Measurements from ENCODE around the gene RORB. TPM values are rescaled to one million over a fixed set of nuclear protein-coding genes. Genes with fewer than 3 reads are reported as not detected.

Gene RORB
- polyA plus RNA-seq, 1 donor from 2014 or later, result 0.77 TPM

DNA sequence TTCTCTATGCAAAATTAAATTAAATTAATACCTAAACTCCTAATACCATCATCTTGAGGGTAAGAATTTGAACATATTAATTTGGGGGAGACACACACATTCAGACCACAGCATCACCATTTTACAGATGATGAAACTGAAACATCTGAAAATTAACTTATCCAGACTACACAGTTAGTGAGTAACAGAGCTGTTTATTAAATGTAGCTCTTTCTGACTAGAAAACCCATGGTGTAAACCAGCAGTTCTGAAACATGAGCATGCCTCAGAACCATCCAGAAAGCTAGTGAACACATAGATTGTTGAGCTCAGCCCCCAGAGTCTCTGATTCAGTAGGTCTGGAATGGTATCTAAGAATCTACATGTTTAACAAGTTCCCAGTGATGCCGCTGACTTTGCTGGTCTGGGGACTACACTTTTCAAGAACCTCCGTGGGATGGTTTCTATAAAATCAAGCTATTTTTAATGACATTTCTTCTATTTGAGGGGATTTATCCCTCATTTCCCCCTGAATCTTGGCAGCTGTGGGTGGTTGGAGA lies 113.5 kb downstream of the RORB start:
- no peaks in the 10 kb centered on the region for H3F3A ChIP-seq (ENCODE audit: insufficient read depth, low read length, poor library complexity, severe bottlenecking)
- no peak overlapping the region for H2AFZ ChIP-seq (ENCODE audit: low read depth, low read length)
- no peaks in the 10 kb centered on the region for H3K27me3 ChIP-seq (ENCODE audit: insufficient read depth, low read depth, low read length)
- no peaks in the 10 kb centered on the region for H3K9me2 ChIP-seq (ENCODE audit: insufficient read depth, low read length)
- no peaks in the 10 kb centered on the region for H3K79me2 ChIP-seq (replicated peaks; ENCODE audit: insufficient read depth, low read length)
- no peaks in the 10 kb centered on the region for H3K9me3 ChIP-seq (ENCODE audit: low read length)
- TF ChIP-seq, protein P1, sequence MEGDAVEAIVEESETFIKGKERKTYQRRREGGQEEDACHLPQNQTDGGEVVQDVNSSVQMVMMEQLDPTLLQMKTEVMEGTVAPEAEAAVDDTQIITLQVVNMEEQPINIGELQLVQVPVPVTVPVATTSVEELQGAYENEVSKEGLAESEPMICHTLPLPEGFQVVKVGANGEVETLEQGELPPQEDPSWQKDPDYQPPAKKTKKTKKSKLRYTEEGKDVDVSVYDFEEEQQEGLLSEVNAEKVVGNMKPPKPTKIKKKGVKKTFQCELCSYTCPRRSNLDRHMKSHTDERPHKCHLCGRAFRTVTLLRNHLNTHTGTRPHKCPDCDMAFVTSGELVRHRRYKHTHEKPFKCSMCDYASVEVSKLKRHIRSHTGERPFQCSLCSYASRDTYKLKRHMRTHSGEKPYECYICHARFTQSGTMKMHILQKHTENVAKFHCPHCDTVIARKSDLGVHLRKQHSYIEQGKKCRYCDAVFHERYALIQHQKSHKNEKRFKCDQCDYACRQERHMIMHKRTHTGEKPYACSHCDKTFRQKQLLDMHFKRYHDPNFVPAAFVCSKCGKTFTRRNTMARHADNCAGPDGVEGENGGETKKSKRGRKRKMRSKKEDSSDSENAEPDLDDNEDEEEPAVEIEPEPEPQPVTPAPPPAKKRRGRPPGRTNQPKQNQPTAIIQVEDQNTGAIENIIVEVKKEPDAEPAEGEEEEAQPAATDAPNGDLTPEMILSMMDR (IDR thresholded peaks at IDR 0.05; ENCODE audit: poor library complexity, severe bottlenecking), result no peak
- TF ChIP-seq POLR2AphosphoS5 (IDR thresholded peaks at IDR 0.05) (no peak), RAD21 (conservative IDR thresholded peaks at IDR 0.05) (no peak), MXI1 (conservative IDR thresholded peaks at IDR 0.05; ENCODE audit: poor library complexity, severe bottlenecking) (no peak), TAF1 (IDR thresholded peaks at IDR 0.05; ENCODE audit: low read depth) (no peak), EP300 (conservative IDR thresholded peaks at IDR 0.05; ENCODE audit: poor library complexity, severe bottlenecking) (no peak), SMC3 (conservative IDR thresholded peaks at IDR 0.05; ENCODE audit: poor library complexity) (no peak), EZH2 (IDR thresholded peaks at IDR 0.05; ENCODE audit: borderline replicate concordance, insufficient read depth, low read length, poor library complexity, severe bottlenecking) (no peak)
- TF ChIP-seq, protein P2, sequence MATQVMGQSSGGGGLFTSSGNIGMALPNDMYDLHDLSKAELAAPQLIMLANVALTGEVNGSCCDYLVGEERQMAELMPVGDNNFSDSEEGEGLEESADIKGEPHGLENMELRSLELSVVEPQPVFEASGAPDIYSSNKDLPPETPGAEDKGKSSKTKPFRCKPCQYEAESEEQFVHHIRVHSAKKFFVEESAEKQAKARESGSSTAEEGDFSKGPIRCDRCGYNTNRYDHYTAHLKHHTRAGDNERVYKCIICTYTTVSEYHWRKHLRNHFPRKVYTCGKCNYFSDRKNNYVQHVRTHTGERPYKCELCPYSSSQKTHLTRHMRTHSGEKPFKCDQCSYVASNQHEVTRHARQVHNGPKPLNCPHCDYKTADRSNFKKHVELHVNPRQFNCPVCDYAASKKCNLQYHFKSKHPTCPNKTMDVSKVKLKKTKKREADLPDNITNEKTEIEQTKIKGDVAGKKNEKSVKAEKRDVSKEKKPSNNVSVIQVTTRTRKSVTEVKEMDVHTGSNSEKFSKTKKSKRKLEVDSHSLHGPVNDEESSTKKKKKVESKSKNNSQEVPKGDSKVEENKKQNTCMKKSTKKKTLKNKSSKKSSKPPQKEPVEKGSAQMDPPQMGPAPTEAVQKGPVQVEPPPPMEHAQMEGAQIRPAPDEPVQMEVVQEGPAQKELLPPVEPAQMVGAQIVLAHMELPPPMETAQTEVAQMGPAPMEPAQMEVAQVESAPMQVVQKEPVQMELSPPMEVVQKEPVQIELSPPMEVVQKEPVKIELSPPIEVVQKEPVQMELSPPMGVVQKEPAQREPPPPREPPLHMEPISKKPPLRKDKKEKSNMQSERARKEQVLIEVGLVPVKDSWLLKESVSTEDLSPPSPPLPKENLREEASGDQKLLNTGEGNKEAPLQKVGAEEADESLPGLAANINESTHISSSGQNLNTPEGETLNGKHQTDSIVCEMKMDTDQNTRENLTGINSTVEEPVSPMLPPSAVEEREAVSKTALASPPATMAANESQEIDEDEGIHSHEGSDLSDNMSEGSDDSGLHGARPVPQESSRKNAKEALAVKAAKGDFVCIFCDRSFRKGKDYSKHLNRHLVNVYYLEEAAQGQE (IDR thresholded peaks at IDR 0.05; ENCODE audit: borderline replicate concordance), result no peak
- no peak overlapping the region for H3K9ac ChIP-seq (ENCODE audit: low read length)
- H3K36me3 ChIP-seq (ENCODE audit: insufficient read depth, low read length), result no peaks in the 10 kb centered on the region
- no peaks in the 10 kb centered on the region for H4K20me1 ChIP-seq (ENCODE audit: insufficient read depth)
- H3K4me2 ChIP-seq (ENCODE audit: low read length), result no peak overlapping the region
- no peak overlapping the region for H3K27ac ChIP-seq (ENCODE audit: low read length)
- H3K4me3 ChIP-seq (ENCODE audit: low read length), result no peak overlapping the region

DNA sequence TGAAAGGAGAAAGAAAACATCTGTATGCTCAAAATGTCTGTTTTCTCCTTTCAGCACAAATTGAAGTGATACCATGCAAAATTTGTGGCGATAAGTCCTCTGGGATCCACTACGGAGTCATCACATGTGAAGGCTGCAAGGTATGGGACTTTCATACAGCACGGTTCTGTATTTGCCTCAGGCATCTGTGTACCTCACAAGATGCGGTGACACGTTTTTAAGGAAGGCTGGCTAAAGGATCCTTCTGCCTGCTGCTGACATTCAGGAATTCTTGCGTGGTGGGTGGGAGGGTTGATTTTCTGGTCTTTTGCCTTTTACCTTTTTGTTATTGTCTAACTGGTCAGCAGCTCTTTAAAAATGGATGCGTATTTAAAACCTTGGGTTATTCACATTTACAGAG lies 133.1 kb downstream of the RORB start:
- no peaks in the 10 kb centered on the region for H3K9me2 ChIP-seq (ENCODE audit: insufficient read depth, low read length)
- no peaks in the 10 kb centered on the region for H3K79me2 ChIP-seq (replicated peaks; ENCODE audit: insufficient read depth, low read length)
- no peaks in the 10 kb centered on the region for H4K20me1 ChIP-seq (ENCODE audit: insufficient read depth)
- H3K4me2 ChIP-seq (ENCODE audit: low read length), result no peak overlapping the region
- H3K27me3 ChIP-seq (ENCODE audit: insufficient read depth, low read depth, low read length), result no peaks in the 10 kb centered on the region
- TF ChIP-seq, protein P1 (IDR thresholded peaks at IDR 0.05; ENCODE audit: poor library complexity, severe bottlenecking), result no peak
- TF ChIP-seq TAF1 (IDR thresholded peaks at IDR 0.05; ENCODE audit: low read depth) (no peak), SMC3 (conservative IDR thresholded peaks at IDR 0.05; ENCODE audit: poor library complexity) (no peak), EZH2 (IDR thresholded peaks at IDR 0.05; ENCODE audit: borderline replicate concordance, insufficient read depth, low read length, poor library complexity, severe bottlenecking) (no peak), POLR2AphosphoS5 (IDR thresholded peaks at IDR 0.05) (no peak)
- TF ChIP-seq, protein P2 (IDR thresholded peaks at IDR 0.05; ENCODE audit: borderline replicate concordance), result no peak
- no peaks in the 10 kb centered on the region for H3K9me3 ChIP-seq (ENCODE audit: low read length)
- H3F3A ChIP-seq (ENCODE audit: insufficient read depth, low read length, poor library complexity, severe bottlenecking), result no peaks in the 10 kb centered on the region
- H3K36me3 ChIP-seq (ENCODE audit: insufficient read depth, low read length), result no peaks in the 10 kb centered on the region
- no peak overlapping the region for H2AFZ ChIP-seq (ENCODE audit: low read depth, low read length)
- no peak overlapping the region for H3K27ac ChIP-seq (ENCODE audit: low read length)
- no peak overlapping the region for H3K9ac ChIP-seq (ENCODE audit: low read length)
- H3K4me3 ChIP-seq (ENCODE audit: low read length), result no peak overlapping the region

Measured in neural cell (in vitro differentiated cells).